ENCODE measurements around the gene ZNF487. TPM values are rescaled to one million over a fixed set of nuclear protein-coding genes. Genes with fewer than 3 reads are reported as not detected.

ZNF487 gene
- polyA plus RNA-seq, 1 experiment: 4.5 TPM

- H3K36me3 ChIP-seq (ENCODE audit: control insufficient read depth, insufficient read depth, low read length): peaks cover 2% of the 10 kb centered on the region; the same call in 1 of the 2 replicates
- POLR2A ChIA-PET: no interaction called here
- H3K4me3 ChIP-seq (ENCODE audit: low read depth, low read length): no peak overlapping the region
- CTCF ChIA-PET: interaction anchor here (0.7 kb wide), 1 partner anchor 580 kb away, joined by 3 read pairs; no protein-coding TSS in a partner anchor
- TF ChIP-seq CTCF (IDR thresholded peaks at IDR 0.05; ENCODE audit: insufficient read depth, low read depth, low read length): no peak
- DNase-seq (ENCODE audit: low read depth): no peak
- H3K27me3 ChIP-seq (ENCODE audit: control insufficient read depth, insufficient read depth, low read length): no peaks in the 10 kb centered on the region
Observed at GRCh38 chr10:43403911-43404703, 32.8 kb upstream of the ZNF487 start.

- CTCF ChIA-PET: interaction anchor here (1.3 kb wide), 1 partner anchor 8 kb away, joined by 4 read pairs; no protein-coding TSS in a partner anchor
- Histone ChIP-seq H3K4me3 (ENCODE audit: low read depth, low read length) (no peak overlapping the region), H3K27me3 (ENCODE audit: control insufficient read depth, insufficient read depth, low read length) (no peaks in the 10 kb centered on the region), H3K36me3 (ENCODE audit: control insufficient read depth, insufficient read depth, low read length) (peaks cover 2% of the 10 kb centered on the region; the same call in 1 of the 2 replicates)
- POLR2A ChIA-PET: no interaction called here
- TF ChIP-seq CTCF (IDR thresholded peaks at IDR 0.05; ENCODE audit: insufficient read depth, low read depth, low read length): no peak
- no peak for DNase-seq (ENCODE audit: low read depth)
Observed at GRCh38 chr10:43404704-43405084, 32.2 kb upstream of the ZNF487 start.

GRCh38 chr10:43407148-43407575 lies 29.7 kb upstream of the ZNF487 start:
- Histone ChIP-seq H3K4me3 (ENCODE audit: low read depth, low read length) (peak overlapping the region; percentile 71), H3K27me3 (ENCODE audit: control insufficient read depth, insufficient read depth, low read length) (no peaks in the 10 kb centered on the region), H3K36me3 (ENCODE audit: control insufficient read depth, insufficient read depth, low read length) (no peaks in the 10 kb centered on the region)
- DNase-seq (ENCODE audit: low read depth): no peak
- ChIA-PET POLR2A (no interaction called here), CTCF (interaction anchor here (0.9 kb wide), 1 partner anchor 17 kb away, joined by 4 read pairs; no protein-coding TSS in a partner anchor)
- TF ChIP-seq CTCF (IDR thresholded peaks at IDR 0.05; ENCODE audit: insufficient read depth, low read depth, low read length): no peak

GRCh38 chr10:43407576-43408330 lies 29.2 kb upstream of the ZNF487 start:
- peak; percentile 43 for DNase-seq (ENCODE audit: low read depth)
- TF ChIP-seq CTCF (IDR thresholded peaks at IDR 0.05; ENCODE audit: insufficient read depth, low read depth, low read length): peak; percentile 62

GRCh38 chr10:43408331-43408709 lies 28.6 kb upstream of the ZNF487 start:
- TF ChIP-seq CTCF (IDR thresholded peaks at IDR 0.05; ENCODE audit: insufficient read depth, low read depth, low read length): no peak
- H3K27me3 ChIP-seq (ENCODE audit: control insufficient read depth, insufficient read depth, low read length): no peaks in the 10 kb centered on the region
- no peaks in the 10 kb centered on the region for H3K36me3 ChIP-seq (ENCODE audit: control insufficient read depth, insufficient read depth, low read length)
- DNase-seq (ENCODE audit: low read depth): no peak
- POLR2A ChIA-PET: no interaction called here
- H3K4me3 ChIP-seq (ENCODE audit: low read depth, low read length): peak overlapping the region; percentile 71
- CTCF ChIA-PET: no interaction called here

More at GRCh38 chr10:43407576-43408330, 29.2 kb upstream of the ZNF487 start:
- ChIA-PET POLR2A (interaction anchor here (0.7 kb wide), 1 partner anchor 278 kb away, joined by 3 read pairs; no protein-coding TSS in a partner anchor), CTCF (interaction anchor here (0.6 to 0.9 kb wide), 4 partner anchors 17 to 1214 kb away, joined by 3 to 4 read pairs (median 4); partner anchors contain the start of gene BMS1)
- Histone ChIP-seq H3K36me3 (ENCODE audit: control insufficient read depth, insufficient read depth, low read length) (no peaks in the 10 kb centered on the region), H3K27me3 (ENCODE audit: control insufficient read depth, insufficient read depth, low read length) (no peaks in the 10 kb centered on the region), H3K4me3 (ENCODE audit: low read depth, low read length) (peak overlapping the region; percentile 71)
